Activated CD4-positive, alpha-beta T cell treated with anti-CD3 and anti-CD28 coated beads, Interleukin-2, Interleukin-6, amounts not matched to agents 100 ng/mL and 50 ng/mL, durations not matched to agents 16 hours and 8 hours (primary cell): Measurements from ENCODE around the gene NUTM2E.
"Not testable (repeated sequence)": the region's sequence is repeated elsewhere in the genome, so short reads cannot be mapped to it uniquely, and the experiment has no call there.

ENCODE experiments used
- DNase-seq: peaks from one replicate; pipeline ENCODE4 v3.0.0-alpha.2; 2020

Gene NUTM2E, protein sequence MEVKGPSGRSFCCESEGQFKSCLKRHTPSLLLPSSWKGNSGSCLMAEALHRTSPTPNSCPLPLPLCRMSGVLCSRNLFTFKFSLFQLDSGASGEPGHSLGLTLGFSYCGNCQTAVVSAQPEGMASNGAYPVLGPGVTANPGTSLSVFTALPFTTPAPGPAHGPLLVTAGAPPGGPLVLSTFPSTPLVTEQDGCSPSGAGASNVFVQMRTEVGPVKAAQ (N-terminal part only)

DNA sequence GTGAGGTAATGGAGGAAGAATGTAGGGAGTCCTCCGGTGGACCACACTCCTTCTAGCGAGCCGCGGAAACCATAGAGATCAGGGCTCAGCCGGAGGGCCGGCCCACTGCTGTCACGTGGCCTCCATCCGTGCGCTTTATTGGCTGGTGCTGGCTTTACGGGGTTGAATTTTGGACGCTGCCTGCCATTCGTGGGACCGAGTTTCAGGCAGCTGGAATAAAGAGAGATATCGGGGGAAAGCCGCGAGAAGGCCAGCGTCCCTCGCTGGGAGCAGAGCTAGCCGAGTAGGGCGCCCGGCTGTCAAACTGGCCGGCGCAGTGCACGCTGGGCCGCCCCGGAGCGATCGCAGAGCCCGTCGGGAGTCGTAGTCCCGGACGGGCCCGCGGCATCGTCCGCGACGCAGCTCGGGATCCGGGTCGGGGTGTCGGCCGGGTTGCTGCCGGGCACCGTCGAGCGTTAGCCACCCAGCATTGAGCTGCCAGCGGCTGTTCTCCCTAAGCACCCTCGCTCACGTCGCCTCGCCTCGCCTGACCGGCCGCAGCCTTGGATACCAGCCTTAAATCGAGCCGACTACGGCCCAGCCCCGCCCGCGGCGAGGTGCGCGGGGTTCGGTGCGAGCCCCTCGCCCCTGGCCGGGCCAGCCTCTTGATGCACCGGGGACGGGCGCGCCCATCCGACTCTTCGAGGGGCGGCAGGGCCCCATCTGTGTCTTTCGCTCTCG is at the start of gene NUTM2E:
Gene NUTM2E (plus strand): TSS at position 244 of the 720 bp plus-strand sequence. CDS start 15,002 bp downstream, outside the sequence.
- DNase-seq, result peak; percentile 82

DNA sequence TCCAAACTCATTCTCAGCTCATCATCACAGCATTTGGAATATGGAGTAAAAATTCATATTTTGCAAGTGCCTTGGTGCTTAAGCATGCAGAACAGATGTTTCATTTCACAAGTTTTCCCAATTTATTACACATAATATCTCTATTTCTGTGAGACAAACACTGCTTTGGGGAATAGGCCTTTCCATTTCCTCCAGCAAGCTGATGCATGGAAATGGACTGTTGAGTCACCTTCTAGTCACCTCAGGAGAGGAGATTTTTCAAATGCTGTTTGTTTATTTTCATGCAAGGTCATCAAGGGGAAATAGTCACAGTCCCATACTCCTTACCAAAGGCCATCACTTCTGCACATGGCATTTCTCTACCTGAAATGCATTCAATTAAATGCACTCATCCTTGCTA is 48.5 kb upstream of the NUTM2E start:
- DNase-seq, result not testable (repeated sequence)

DNA sequence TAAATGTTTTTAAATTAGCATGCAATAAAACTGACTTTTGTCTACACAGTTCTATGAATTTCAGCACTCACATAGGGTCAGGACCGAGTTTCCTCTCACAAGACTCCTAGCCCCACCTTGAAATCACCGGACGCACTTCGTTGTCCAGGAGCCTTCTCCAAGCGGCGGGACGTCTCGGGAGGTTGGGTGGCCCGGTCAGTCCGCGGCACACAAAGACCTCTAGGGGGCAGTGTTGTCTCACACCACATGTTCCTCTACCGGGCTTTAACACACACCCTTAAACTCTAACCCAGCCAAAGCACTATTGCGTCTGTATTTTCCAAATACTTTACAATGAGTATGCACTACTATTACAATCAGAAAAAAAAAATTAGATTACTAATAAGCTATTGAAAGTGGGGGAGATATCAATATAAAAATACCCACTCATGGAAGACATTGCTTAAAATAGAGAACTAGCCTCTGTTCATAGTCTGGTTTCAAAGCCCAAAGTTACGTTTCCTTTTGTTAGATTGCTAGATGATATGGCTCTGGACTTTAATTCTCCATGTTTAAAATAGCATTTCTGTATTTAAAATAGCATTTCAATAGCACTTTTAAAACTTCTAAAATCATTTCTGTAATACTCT is 47.1 kb upstream of the NUTM2E start:
- peak; percentile 80 for DNase-seq

DNA sequence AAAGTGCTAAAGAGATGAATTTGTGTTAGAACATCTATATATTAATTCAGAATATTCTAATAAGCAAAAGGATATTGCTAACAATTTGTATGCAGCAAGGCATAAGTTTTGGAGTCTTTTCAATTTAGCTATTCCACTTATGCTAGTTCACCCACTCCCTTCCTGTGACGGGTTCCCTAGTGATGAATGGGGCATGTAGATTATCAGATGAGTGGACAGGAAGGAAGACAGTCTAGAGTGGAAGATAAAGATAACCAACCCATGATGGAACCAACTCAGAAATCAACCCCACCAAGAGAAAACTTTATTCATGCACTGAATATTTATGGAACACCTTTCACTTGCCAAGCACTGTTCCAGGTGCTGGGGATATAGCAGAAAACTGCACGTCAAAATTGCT is 46.5 kb upstream of the NUTM2E start:
- not testable (repeated sequence) for DNase-seq

DNA sequence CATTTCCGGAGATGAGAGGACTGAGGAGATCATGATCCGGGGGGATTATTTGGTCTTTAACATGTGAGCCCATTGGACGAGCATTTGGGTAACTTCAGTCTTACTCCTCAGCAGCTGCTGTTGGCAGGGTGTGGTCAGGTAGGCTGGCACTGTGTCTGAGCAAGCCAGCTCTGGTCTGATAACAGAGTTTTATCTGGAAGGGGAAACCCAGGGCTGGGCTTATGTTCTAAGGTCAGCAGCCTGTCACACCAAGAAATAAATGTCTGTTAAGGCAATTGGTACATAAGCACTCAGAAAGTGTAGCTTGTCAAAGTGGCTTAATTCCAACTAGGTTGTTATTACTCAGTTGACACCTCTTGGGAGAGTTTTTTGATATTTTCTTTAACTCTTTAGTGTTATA is 45.0 kb upstream of the NUTM2E start:
- DNase-seq, result not testable (repeated sequence)

DNA sequence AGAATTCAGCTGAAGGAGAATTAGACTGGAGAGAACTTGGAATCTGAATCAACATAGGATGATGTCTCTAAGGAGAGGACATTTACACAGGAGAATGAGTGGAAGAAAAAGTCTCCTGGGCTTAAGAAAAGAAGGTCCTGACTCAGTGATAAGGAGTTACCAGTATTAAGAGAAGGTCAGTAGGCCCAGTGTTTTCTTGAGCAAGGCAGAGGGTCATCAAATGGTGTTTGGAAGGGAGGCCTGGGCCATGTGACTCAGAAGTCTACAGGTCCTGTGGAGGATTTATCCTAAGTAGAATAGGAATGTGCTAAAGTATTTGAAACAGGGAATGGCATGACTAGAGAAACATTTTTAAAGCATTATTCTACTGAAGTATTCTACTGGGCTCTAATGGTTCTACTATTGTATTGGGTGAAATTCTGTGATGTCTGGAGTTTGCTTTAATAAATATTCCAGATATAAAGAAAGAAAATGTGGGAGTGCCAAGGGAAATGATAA is 39.0 kb upstream of the NUTM2E start:
- DNase-seq, result not testable (repeated sequence)

DNA sequence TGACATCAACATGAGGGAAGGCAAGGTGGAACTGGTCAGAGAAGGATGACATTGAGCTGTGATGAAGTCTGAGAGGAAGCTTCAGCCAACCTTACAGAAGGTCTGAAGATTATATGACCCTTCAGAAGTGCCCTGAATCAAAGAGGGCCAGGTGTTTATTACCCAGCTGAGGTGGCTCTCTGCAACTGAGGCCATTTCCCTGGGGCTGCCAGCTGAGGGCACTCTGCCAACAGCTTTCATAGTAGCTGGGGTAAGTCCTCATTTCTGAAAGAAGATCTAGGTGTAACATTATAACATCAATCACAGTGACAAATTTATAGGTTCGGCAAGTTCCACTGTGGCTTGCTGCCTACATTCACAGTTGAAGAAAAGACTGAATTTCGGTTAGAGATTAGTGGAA is 37.2 kb upstream of the NUTM2E start:
- not testable (repeated sequence) for DNase-seq

DNA sequence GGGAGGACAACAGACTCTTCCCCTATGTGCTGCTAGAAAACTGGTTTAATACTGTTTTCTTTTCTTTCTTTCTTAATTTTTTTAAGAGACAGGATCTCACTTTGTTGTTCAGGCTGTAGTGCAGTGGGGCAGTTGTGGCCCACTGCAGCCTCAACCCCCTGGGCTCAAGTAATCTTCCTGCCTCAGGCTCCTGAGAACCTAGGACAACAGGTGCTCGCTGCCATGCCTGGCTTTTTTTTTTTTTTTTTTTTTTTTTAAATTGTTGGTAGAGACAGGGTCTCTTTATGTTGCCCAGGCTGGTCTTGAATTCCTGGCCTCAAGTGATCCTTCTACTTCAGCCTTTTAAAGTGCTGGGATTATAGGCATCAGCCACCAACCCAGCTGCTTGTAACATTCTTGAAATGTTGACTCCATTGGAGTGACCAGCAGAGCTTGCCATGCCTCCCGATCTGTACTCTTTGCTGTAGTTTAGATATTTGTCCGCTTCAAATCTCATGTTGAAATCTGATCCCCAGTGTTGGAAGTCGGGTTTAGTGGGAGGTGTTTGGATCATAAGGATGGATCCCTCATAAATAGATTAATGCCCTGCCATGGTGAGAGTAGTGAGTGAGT is 34.5 kb upstream of the NUTM2E start:
- not testable (repeated sequence) for DNase-seq

DNA sequence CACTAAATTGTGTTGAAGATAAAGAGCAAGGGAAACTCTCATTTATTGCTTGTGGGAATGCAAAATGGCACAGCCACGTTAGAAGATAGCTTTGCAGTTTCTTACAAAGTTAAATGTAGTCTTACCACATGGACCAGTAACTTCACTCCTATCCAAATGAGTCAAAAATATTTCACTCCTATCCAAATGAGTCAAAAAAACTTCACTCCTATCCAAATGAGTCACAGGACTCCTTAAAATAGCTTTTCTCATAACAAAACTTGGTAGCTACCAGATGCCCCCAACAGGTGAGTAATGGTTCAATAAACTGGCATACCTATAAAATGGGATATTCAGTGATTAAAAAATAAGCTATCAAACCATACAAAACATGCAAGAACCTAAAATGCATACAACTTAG is 27.2 kb upstream of the NUTM2E start:
- peak; percentile 72 for DNase-seq

DNA sequence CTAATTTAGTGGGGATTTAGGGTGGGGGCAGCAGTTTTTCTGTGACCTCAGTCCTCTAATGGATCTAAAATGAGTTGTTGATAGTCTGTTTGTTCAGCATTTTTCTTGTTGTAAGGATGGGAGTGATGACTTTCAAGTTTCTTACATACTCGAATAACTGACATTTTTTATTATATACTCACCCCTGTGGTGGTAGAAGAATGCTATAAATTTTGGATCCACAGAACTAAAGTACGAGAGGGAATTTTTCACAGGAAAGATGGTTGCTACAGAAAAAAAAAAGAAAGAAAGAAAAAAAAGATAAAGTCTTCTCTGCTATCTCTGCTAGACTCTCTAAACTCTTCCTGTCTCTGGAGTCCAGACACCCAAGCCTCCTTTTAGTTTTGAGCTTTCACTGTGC is 20.7 kb upstream of the NUTM2E start:
- DNase-seq, result not testable (repeated sequence)

DNA sequence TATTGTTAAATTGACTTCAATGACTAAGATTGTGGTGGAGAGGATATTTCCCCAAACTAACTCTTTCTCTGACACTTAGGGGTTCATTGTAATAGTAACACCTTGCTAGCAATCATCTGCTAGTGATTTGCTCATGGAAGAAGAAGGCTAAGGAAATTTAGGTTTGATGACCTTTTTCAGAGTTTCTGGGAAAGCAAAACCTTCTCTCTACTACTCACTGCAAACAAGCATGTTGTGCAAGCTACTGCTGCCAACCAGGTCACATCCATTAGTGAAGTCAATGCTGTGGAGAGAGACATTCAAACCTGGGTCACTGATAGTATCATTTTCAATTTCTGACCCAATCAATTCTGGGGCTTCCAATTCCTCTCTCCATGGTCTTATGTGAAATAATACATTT is 14.6 kb upstream of the NUTM2E start:
- DNase-seq, result not testable (repeated sequence)

DNA sequence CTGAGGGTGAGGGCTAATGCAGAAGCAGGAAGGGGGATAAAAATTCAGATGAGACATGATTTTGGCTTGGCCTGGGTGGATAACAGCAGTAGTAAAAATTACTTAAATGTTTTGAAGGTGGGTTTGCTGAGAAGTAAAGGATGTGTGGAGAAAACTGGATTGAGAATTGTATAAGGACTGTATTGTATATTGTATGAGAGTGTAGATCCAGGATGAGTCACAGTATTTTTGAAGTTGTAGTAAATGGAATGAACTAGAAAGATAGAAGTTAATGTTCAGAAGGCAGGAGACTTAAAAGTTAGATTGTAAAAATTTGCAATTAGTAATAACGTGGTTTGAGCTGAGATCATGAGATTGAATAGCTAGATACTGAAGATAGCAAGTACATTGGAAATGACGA is 10.2 kb upstream of the NUTM2E start:
- DNase-seq, result not testable (repeated sequence)

DNA sequence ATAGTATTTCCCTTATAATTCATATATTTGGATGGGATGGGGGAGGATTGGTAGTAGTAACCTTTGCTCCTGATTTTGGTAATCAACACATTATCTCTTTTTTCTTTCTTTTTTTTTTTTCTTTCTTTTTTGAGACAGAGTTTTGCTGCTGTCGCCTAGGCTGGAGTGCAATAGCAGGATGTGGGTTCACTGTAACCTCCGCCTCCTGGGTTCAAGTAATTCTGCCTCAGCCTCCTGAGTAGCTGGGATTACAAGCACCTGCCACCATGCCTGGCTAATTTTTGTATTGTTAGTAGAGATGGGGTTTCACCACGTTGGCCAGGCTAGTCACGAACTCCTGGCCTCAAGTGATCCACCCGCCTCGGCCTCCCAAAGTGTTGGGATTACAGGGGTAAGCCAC is 3.2 kb upstream of the NUTM2E start:
- DNase-seq, result peak; percentile 48

DNA sequence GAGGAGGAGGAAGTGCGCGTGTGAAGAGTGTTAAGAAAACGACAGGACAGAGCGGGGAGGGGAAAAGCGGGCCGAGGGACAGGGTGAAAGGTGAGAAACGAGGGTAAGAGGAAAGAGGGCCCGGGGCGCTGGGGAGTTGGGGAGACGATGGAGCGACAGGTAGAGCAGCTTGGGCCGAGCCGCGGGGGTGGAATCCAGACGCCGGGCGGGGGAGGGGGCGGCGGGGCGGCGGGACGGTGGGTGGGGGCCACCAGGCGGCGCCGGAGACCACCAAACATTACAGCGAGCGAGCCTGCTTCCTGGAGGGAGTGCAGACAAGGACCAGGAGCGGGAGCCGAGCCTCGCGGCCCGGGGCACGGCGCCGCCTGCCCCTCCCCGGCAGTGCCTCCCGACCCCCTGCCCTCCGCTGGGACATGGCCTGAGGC is 940 bp upstream of the NUTM2E start:
- peak; percentile 20 for DNase-seq

DNA sequence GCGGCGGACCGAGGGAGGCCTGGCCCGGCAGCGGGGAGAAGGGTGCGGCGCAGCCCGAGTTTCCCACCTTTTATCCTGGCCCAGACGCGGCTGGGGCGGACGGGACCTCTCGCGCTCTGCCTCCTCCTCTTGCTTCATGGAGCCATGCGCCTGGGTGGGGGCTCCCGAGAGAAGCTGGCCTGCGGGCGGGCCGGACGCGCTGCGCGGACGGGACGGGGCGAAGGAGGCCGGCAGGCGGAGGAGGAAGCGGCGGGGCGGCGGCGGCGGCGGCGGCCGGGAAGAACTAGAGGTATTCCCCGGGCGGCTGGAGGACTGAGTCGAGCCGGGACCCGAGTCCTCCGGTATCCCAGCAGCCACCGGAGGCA is 426 bp upstream of the NUTM2E start:
- DNase-seq, result not testable (repeated sequence)

DNA sequence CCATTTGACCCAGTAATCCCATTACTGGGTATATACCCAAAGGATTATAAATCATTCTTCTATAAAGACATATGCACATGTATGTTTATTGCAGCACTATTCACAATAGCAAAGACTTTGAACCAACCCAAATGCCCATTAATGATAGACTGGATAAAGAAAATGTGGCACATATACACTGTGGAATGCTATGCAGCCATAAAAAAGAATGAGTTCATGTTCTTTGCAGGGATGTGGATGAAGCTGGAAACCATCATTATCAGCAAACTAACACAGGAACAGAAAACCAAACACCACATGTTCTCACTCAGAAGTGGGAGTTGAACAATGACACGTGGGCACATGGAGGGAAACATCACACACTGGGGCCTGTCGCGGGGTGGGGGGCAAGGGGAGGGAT is 7.3 kb downstream of the NUTM2E start:
- DNase-seq, result not testable (repeated sequence)

DNA sequence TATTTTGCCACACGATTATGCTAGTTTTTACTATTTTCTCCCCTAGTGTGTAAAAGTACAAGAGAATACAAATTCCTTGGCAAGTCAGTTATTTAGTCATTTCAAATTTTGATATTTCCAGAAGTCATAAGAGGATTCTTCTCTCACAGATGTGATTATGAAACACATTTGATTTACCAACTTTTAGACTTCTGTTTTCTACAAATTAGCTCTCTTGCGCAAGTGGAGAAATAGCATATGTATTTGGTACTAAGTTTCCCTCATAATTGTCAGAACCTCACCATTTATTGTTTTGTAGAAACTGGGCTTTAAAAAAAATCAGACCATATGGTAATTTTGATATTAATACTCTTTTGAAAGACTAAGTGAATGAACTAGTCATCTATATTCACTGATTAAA is 9.4 kb downstream of the NUTM2E start:
- DNase-seq, result not testable (repeated sequence)

DNA sequence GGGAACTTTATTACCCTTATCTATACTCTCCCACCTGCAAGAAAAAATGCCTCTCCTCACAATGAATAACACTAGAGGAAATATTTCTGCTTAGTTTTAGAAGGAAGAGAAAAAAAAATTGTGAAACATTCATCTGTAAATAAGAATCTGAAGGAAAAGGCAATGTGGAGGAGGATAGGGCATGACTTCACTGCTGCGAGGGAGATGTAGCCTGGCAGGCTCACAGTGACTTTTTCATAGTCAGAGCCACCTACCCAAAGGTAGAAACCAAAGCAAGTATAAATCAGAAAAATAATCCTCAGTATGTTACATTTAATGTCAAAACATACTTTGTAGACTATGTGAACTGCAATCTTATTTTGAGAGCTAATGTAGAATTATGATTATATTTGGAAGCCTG is 10.4 kb downstream of the NUTM2E start:
- not testable (repeated sequence) for DNase-seq

DNA sequence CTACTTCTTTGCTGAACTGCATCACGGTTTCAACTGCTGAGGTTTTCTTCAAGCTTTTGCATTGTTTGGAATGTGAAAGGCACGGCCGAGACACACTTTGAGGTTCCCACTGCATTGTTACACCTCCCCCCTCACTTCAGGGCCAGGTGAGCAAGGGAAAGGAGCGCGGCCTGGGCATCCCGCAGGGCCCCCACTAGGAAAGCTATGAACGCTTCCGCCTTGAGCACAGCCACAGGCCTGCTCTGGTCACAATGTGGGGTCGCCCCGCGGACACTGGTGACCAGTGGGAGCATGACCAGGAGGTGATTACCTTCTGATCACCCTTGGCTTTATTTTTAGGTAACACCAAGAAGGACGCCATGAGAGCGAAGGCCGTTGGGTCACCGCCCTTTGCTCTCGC is 11.9 kb downstream of the NUTM2E start:
- DNase-seq, result not testable (repeated sequence)

DNA sequence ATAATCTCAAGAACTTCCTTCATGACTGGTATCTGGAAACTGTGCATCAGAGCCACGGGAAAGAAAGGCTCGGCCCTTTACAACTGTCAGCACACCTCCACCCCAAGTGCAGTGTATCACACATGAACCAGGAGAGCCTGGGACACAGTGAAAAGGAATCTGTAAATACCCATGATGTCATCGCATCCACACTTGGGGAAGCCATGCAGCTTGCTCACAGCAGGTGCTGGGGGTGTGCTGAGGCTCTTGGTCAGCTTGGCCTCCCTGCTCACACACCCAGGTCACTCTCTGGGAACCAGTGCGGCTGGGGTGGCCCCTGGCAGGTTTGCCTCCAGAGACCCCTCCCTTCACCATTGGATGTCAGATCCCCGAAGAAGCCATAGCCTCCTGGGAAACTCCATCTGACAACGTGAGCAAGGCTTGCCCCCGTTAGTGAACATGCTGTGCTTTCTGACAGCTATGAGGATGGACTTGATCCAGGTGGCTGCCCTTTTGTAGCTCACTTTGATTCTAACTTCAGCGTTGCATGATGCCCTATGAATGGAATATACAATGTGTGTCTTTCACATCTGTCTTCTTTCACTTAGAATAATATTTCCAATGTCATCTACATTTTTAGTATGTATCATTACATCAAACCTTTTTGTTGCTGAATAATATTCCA is 26.8 kb downstream of the NUTM2E start:
- not testable (repeated sequence) for DNase-seq

DNA sequence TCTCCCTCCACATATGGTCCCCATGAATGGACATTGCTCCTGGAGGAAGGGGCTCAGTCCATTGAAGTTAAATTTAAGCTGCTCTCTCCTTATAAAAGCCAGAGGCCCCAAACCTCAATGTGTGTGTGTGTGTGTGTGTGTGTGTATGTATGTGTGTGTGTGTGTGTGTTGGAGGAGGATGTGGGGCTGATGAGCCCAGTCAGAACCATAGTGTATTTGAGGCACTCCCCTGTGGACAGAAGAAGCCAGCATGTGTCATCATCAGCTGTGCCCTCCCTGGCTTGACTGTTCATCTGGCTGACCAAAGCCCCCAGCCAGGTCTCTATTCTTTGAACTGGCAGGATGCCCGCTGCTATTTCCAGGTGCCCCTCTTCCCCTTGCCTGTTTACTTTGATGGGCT is 35.7 kb downstream of the NUTM2E start:
- DNase-seq, result not testable (repeated sequence)

DNA sequence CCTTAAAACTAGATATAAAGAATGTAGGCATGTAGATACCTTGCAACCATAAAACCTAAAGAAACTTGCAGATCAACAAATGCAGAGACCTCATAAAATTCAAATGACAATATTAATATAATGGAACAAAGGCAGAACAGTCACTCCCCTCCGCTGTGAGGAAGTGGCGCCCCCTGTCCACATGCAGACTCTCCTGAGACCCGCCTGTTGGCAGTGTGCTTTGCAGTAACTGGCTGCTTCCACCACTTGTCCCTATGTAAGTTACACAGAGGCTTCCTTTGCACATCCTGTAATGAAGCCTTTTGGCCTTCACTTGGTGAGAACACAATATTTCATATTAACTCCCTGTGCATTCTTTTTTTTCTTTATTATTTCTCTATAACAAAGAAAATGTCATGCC is 36.3 kb downstream of the NUTM2E start:
- not testable (repeated sequence) for DNase-seq
